Adrenal gland (tissue), 12 donors: ENCODE measurements around the gene SULT1C2. TPM values are rescaled to one million over a fixed set of nuclear protein-coding genes. Genes with fewer than 3 reads are reported as not detected.
"Not testable (repeated sequence)": the region's sequence is repeated elsewhere in the genome, so short reads cannot be mapped to it uniquely, and the experiment has no call there.

ENCODE experiments used
- DNase-seq, 7 donors: peaks; one replicate each; pipeline ENCODE4 v3.0.0-alpha.2; 2019 to 2020
- H3K27ac ChIP-seq, 5 donors: fragments of 200-600 bp; sonication (generic) in 4 of 5; 1 replicate in 3 of 5; 2 replicates in 2 of 5; pipeline versions ENCODE4 v1.5.1 to v1.8.0; 2016 to 2020; ENCODE audit warnings: mild to moderate bottlenecking in 1 of 5
- H3K27me3 ChIP-seq: fragments of 200-600 bp; 2 replicates; pipeline ENCODE4 v1.8.0; 2021
- H3K36me3 ChIP-seq, 2 donors: fragments of 200-600 bp; replicated peaks in 1 of 2; 1 replicate in 1 of 2; 2 replicates in 1 of 2; pipeline versions ENCODE4 v1.5.1 to v1.8.0; 2018 to 2022
- H3K4me1 ChIP-seq, 2 donors: fragments of 200-600 bp; replicated peaks in 1 of 2; 1 replicate in 1 of 2; 2 replicates in 1 of 2; pipeline versions ENCODE4 v1.5.1 to v1.8.0; 2018 to 2021
- H3K4me3 ChIP-seq, 4 donors: fragments of 200-600 bp; sonication (generic) in 3 of 4; one replicate each; pipeline ENCODE4 v1.5.1; 2016 to 2018
- H3K9me3 ChIP-seq, 3 donors: fragments of 200-600 bp; sonication (generic) in 1 of 3; replicated peaks in 1 of 3; 1 replicate in 2 of 3; 2 replicates in 1 of 3; pipeline versions ENCODE4 v1.5.1 to v1.8.0; 2016 to 2021
- CTCF ChIP-seq, 6 experiments: fragments of 450-650 bp in 4 of 6; fragments of 200-600 bp in 2 of 6; sonication (generic) in 1 of 6; IDR thresholded peaks; 1 replicate in 5 of 6; 2 replicates in 1 of 6; pipeline versions ENCODE4 v1.5.1 to v1.8.0; 2016 to 2021; ENCODE audit warnings: antibody characterized with exemption in 6 of 6, mild to moderate bottlenecking in 2 of 6, moderate library complexity in 1 of 6
- POLR2A ChIP-seq, 2 donors: fragments of 450-650 bp; IDR thresholded peaks; one replicate each; pipeline ENCODE4 v1.6.1; 2017; ENCODE audit warnings: antibody characterized with exemption in 2 of 2, mild to moderate bottlenecking in 2 of 2, moderate library complexity in 1 of 2
- WGBS, 4 donors: extraction: QIAGEN DNeasy Blood & Tissue Kit in 2 of 4; methylation state at CpG; one replicate each; pipeline versions ENCODE4 v1.1.5 to v1.1.7; 2013 to 2017; 5-methylcytosine and 5-hydroxymethylcytosine counted together
- intact Hi-C, 2 donors: fragments of 100-400 bp; cut with DNase I; formaldehyde crosslinking; loops; one replicate each; pipeline versions ENCODE4 v1.14.1 to v1.15.0; 2022 to 2023
- polyA plus RNA-seq, 3 donors: library from polyadenylated mRNA; stranded (reverse); fragments of 200-250 nt in 2 of 3; fragments of 350-450 nt in 1 of 3; fragmentation: Illumina TruSeq in 1 of 3; extraction: RNeasy Lipid Tissue Mini Kit (QIAGEN cat#74804) in 1 of 3; gene quantifications; one replicate each; pipeline ENCODE4 v1.2.3, GENCODE V29; 2013 to 2014
- total RNA-seq, 9 donors: library from RNA; depleted of rRNA in 4 of 9; stranded (reverse); fragments of >200 nt in 4 of 9; fragments of 120-200 nt in 1 of 9; fragmentation: NEBNext Ultra II Directional in 1 of 9; extraction: Animal tissue kit (Norgen Biotek cat#: 25700) in 1 of 9; gene quantifications; one replicate each; pipeline versions ENCODE4 v1.1.0 to v1.2.4, GENCODE V29; 2013 to 2023
- donor health status: healthy with polysubstance abuse.
- donor health status: Bipolar disorder and iron deficiency.
- donor health status: DM: yes; HTN: yes; CAD: no.
- donor health status: DM: no; HTN: no; CAD: no.
- donor health status: DM: no; HTN: no; CAD: no.
- donor health status: DM: yes; HTN: yes; CAD: no.

The SULT1C2 gene
- total and polyA plus RNA-seq, 12 donors: 0.10 to 1.5 (median 0.35) TPM; not detected in 8

GRCh38 chr2:108279468-108279867, 9.2 kb upstream of the SULT1C2 start:
- no peaks in the 10 kb centered on the region for H3K27me3 ChIP-seq
- TF ChIP-seq POLR2A (IDR thresholded peaks at IDR 0.05) (no peak), CTCF (IDR thresholded peaks at IDR 0.05) (no peak)
- H3K27ac ChIP-seq: no peak overlapping the region
- no peaks in the 10 kb centered on the region for H3K36me3 ChIP-seq
- WGBS, 4 donors: 76 to 87% (median 82%) methylated on average over 5 of the region's 5 CpGs
- no peak overlapping the region for H3K4me3 ChIP-seq
- DNase-seq: no peak
- H3K9me3 ChIP-seq: no peaks in the 10 kb centered on the region
- no peaks in the 10 kb centered on the region for H3K4me1 ChIP-seq
- intact Hi-C loops: no loop called here

- Histone ChIP-seq H3K4me1 (no peaks in the 10 kb centered on the region), H3K4me3 (no peak overlapping the region), H3K9me3 (no peaks in the 10 kb centered on the region), H3K36me3 (no peaks in the 10 kb centered on the region), H3K27me3 (no peaks in the 10 kb centered on the region), H3K27ac (no peak overlapping the region)
- no peak for DNase-seq
- TF ChIP-seq CTCF (IDR thresholded peaks at IDR 0.05): no peak
- TF ChIP-seq POLR2A (IDR thresholded peaks at IDR 0.05): no peak
- WGBS, 4 donors: 54 to 64% (median 55%) methylated on average over 2 to 3 of the region's 3 CpGs
- intact Hi-C loops: no loop called here
Observed at GRCh38 chr2:108280466-108280865, 8.2 kb upstream of the SULT1C2 start.

GRCh38 chr2:108284566-108284965, 4.1 kb upstream of the SULT1C2 start:
- intact Hi-C loops, H3K4me1 ChIP-seq, H3K36me3 ChIP-seq, H3K4me3 ChIP-seq, H3K27me3 ChIP-seq, H3K9me3 ChIP-seq, DNase-seq, H3K27ac ChIP-seq: not testable (repeated sequence)
- 89 to 93% (median 90%) methylated on average over 7 of the region's 7 CpGs for WGBS, 4 donors

GRCh38 chr2:108285616-108286015, 3.1 kb upstream of the SULT1C2 start:
- no peak for TF ChIP-seq CTCF (IDR thresholded peaks at IDR 0.05)
- TF ChIP-seq POLR2A (IDR thresholded peaks at IDR 0.05): no peak
- H3K36me3 ChIP-seq: no peaks in the 10 kb centered on the region
- DNase-seq: no peak
- no peaks in the 10 kb centered on the region for H3K9me3 ChIP-seq
- no peaks in the 10 kb centered on the region for H3K27me3 ChIP-seq
- intact Hi-C loops: no loop called here
- H3K4me3 ChIP-seq: no peak overlapping the region
- no peak overlapping the region for H3K27ac ChIP-seq
- no peaks in the 10 kb centered on the region for H3K4me1 ChIP-seq
- 86 to 96% (median 92%) methylated on average over 5 of the region's 5 CpGs for WGBS, 4 donors

- Histone ChIP-seq H3K9me3 (no peaks in the 10 kb centered on the region), H3K4me3 (no peak overlapping the region), H3K4me1 (no peaks in the 10 kb centered on the region), H3K36me3 (no peaks in the 10 kb centered on the region), H3K27me3 (no peaks in the 10 kb centered on the region), H3K27ac (no peak overlapping the region)
- intact Hi-C loops: no loop called here
- no peak for DNase-seq
- no peak for TF ChIP-seq POLR2A (IDR thresholded peaks at IDR 0.05)
- no peak for TF ChIP-seq CTCF (IDR thresholded peaks at IDR 0.05)
- WGBS, 4 donors: 84 to 97% (median 92%) methylated on average over 2 of the region's 2 CpGs
Observed at GRCh38 chr2:108287169-108287568, 1.5 kb upstream of the SULT1C2 start.
